ENCODE data around the gene GPR61. TPM values are rescaled to one million over a fixed set of nuclear protein-coding genes. Genes with fewer than 3 reads are reported as not detected.

Gene GPR61
- total RNA-seq, 1 experiment from 2014 or later = 0.48 TPM

DNA sequence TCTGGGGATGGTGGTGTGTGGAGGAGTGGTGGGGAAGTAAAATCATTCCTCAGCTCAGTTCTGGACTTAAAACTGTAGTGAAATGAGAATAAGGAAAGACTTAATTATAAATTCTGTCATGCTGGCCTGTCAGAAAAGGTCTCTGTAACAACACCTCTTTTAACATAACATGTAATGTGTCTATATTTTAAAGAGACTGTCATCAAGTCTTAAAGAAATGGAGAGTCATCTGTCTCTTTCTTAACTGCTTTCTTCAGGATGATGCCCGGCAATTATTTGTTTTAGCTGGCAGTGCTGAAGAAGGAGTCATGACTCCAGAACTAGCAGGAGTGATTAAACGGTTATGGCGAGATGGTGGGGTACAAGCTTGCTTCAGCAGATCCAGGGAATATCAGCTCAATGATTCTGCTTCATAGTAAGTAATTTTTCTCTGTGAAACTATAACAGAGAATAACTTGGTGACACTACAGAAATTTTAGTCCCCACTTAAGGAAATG lies 39.3 kb downstream of the GPR61 start:
- no peak for DNase-seq
- H3K4me3 Mint-ChIP-seq = no peak overlapping the region
- Histone ChIP-seq H2BK5ac (ENCODE audit: insufficient read length, low read length) (no peak overlapping the region), H4K20me1 (ENCODE audit: control insufficient read depth, insufficient read depth, insufficient read length) (no peaks in the 10 kb centered on the region), H4K5ac (ENCODE audit: insufficient read length, low read depth, low read length) (no peak overlapping the region), H3K4me2 (ENCODE audit: insufficient read depth, insufficient read length, low read length) (no peak overlapping the region), H4K91ac (ENCODE audit: insufficient read length, low read depth, low read length) (no peak overlapping the region), H3K23ac (ENCODE audit: insufficient read length, low read depth, low read length) (no peak overlapping the region), H4K8ac (replicated peaks; ENCODE audit: insufficient read length, low read depth, low read length) (no peak overlapping the region), H3K27me3 (ENCODE audit: insufficient read depth, low read length) (no peaks in the 10 kb centered on the region), H2BK15ac (ENCODE audit: low read depth, low read length) (no peak overlapping the region), H3T11ph (ENCODE audit: low read length) (no peak overlapping the region), H2BK120ac (ENCODE audit: low read depth, low read length, poor library complexity, severe bottlenecking) (no peak overlapping the region), H2AFZ (ENCODE audit: low read length) (no peak overlapping the region), H3K9me3 (ENCODE audit: control insufficient read depth, low read depth, low read length) (no peaks in the 10 kb centered on the region), H3K14ac (ENCODE audit: insufficient read depth, low read length) (no peak overlapping the region), H3K9ac (ENCODE audit: extremely low read depth, insufficient read length, low read length) (no peak overlapping the region), H3K56ac (ENCODE audit: insufficient read length, low read depth, low read length) (no peak overlapping the region), H3K18ac (ENCODE audit: insufficient read length, low read depth, low read length) (no peak overlapping the region), H2AK5ac (ENCODE audit: insufficient read length, low read length) (no peak overlapping the region), H2BK20ac (ENCODE audit: low read depth, low read length, poor library complexity, severe bottlenecking) (no peak overlapping the region), H3K4me1 (ENCODE audit: insufficient read depth, low read length) (no peaks in the 10 kb centered on the region), H3K79me2 (ENCODE audit: insufficient read depth, low read length) (no peaks in the 10 kb centered on the region), H3K27ac (ENCODE audit: insufficient read length, low read depth, low read length) (no peak overlapping the region), H2BK12ac (ENCODE audit: insufficient read length, low read depth, low read length) (no peak overlapping the region), H3K4ac (ENCODE audit: low read depth, low read length) (no peak overlapping the region), H3K23me2 (ENCODE audit: insufficient read length, low read depth, low read length, poor library complexity, severe bottlenecking) (no peaks in the 10 kb centered on the region), H3K79me1 (ENCODE audit: insufficient read depth, low read depth, low read length, poor library complexity, severe bottlenecking) (no peaks in the 10 kb centered on the region)
- peaks cover 12 to 50% (median 44%) of the 10 kb centered on the region in 3 experiments; a peak in 6 of 7 replicates for H3K36me3 Mint-ChIP-seq (ENCODE audit: insufficient read depth in 1 of 3, low read depth in 3 of 3)
- WGBS (ENCODE audit: extremely low coverage, insufficient read length, low lambda C conversion rate) = no CpG with 5 or more reads among the region's 3 CpGs
- H3K4me1 Mint-ChIP-seq = no peaks in the 10 kb centered on the region
- TF ChIP-seq, protein P1, sequence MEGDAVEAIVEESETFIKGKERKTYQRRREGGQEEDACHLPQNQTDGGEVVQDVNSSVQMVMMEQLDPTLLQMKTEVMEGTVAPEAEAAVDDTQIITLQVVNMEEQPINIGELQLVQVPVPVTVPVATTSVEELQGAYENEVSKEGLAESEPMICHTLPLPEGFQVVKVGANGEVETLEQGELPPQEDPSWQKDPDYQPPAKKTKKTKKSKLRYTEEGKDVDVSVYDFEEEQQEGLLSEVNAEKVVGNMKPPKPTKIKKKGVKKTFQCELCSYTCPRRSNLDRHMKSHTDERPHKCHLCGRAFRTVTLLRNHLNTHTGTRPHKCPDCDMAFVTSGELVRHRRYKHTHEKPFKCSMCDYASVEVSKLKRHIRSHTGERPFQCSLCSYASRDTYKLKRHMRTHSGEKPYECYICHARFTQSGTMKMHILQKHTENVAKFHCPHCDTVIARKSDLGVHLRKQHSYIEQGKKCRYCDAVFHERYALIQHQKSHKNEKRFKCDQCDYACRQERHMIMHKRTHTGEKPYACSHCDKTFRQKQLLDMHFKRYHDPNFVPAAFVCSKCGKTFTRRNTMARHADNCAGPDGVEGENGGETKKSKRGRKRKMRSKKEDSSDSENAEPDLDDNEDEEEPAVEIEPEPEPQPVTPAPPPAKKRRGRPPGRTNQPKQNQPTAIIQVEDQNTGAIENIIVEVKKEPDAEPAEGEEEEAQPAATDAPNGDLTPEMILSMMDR (conservative IDR thresholded peaks at IDR 0.05) = no peak
- H3K27ac Mint-ChIP-seq = no peak overlapping the region; a peak in 1 of 7 replicates
- H3K9me3 Mint-ChIP-seq = no peaks in the 10 kb centered on the region
- H3K27me3 Mint-ChIP-seq (ENCODE audit: low read depth) = no peaks in the 10 kb centered on the region
